DLD1 (cell line): ENCODE measurements around the gene PHF20.
"Not testable (repeated sequence)": the region's sequence is repeated elsewhere in the genome, so short reads cannot be mapped to it uniquely, and the experiment has no call there.

Experiments
- in situ Hi-C: cut with HindIII; loops from 2 replicates; pipeline ENCODE4 v1.10.0; 2017; ENCODE audit warnings: low sequenced_read_pairs

Gene PHF20

GRCh38 chr20:35771689-35772562 is at the start of gene PHF20:
TSS of gene PHF20 (plus strand) at chr20:35772015. CDS start at chr20:35801523, 29,508 bp downstream.
- in situ Hi-C loops = loop anchor here (10.0 kb wide), 1 partner anchor 63 kb away; no protein-coding TSS in a partner anchor

- in situ Hi-C loops = not testable (repeated sequence)
Measured at GRCh38 chr20:35723275-35723639, 48.6 kb upstream of the PHF20 start.

- in situ Hi-C loops = not testable (repeated sequence)
Measured at GRCh38 chr20:35723652-35724320, 48.0 kb upstream of the PHF20 start.

GRCh38 chr20:35724321-35725230 is 47.2 kb upstream of the PHF20 start:
- in situ Hi-C loops = no loop called here

GRCh38 chr20:35726842-35727711 is 44.7 kb upstream of the PHF20 start:
- in situ Hi-C loops = no loop called here

- in situ Hi-C loops = no loop called here
Measured at GRCh38 chr20:35729283-35729807, 42.5 kb upstream of the PHF20 start.

GRCh38 chr20:35729836-35730582 is 41.8 kb upstream of the PHF20 start:
- in situ Hi-C loops = no loop called here

GRCh38 chr20:35730583-35731468 is 41.0 kb upstream of the PHF20 start:
- in situ Hi-C loops = no loop called here

- in situ Hi-C loops = no loop called here
Measured at GRCh38 chr20:35731469-35731788, 40.4 kb upstream of the PHF20 start.

GRCh38 chr20:35731862-35732643 is 39.8 kb upstream of the PHF20 start:
- in situ Hi-C loops = no loop called here

- in situ Hi-C loops = no loop called here
Measured at GRCh38 chr20:35732644-35732982, 39.2 kb upstream of the PHF20 start.

- in situ Hi-C loops = no loop called here
Measured at GRCh38 chr20:35734374-35734773, 37.4 kb upstream of the PHF20 start.

GRCh38 chr20:35734777-35735649 is 36.8 kb upstream of the PHF20 start:
- in situ Hi-C loops = no loop called here

- in situ Hi-C loops = no loop called here
Measured at GRCh38 chr20:35735826-35736470, 35.9 kb upstream of the PHF20 start.

- in situ Hi-C loops = no loop called here
Measured at GRCh38 chr20:35737865-35738333, 33.9 kb upstream of the PHF20 start.
